Tibial nerve (tissue), 3 donors: ENCODE data around the gene DIP2C.

Source experiments
- POLR2A ChIP-seq, 2 donors: fragments of 450-650 bp; IDR thresholded peaks; one replicate each; pipeline ENCODE4 v1.6.1; 2017; ENCODE audit warnings: antibody characterized with exemption in 2 of 2, mild to moderate bottlenecking in 2 of 2, moderate library complexity in 2 of 2
- TF ChIP-seq, protein P1 (sequence below), 5 experiments: fragments of 200-600 bp in 3 of 5; fragments of 450-650 bp in 2 of 5; sonication (generic) in 3 of 5; IDR thresholded peaks; one replicate each; pipeline ENCODE4 v1.5.1; 2016 to 2019; ENCODE audit warnings: antibody characterized with exemption in 5 of 5, mild to moderate bottlenecking in 3 of 5, moderate library complexity in 2 of 5

DNA sequence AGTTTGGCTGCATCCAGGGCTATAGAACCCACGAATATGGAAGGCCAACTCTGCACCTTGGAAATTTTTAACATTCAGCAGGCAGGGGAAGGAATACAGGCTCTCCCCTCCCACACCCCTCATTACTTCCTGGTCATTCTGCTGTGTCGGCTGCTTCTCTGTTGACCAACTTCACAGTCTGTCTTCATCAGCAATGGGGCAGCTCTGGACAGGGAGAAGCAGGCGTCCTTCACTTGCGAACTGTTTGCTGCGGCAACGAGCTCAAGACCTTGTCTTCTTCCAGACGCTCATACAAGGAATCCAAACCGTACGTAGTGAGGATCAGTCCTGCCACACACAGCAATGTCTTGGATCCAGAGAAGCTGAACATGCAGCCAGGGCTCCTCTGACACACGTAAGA, 192.2 kb downstream of the DIP2C start:
- TF ChIP-seq, protein P1, sequence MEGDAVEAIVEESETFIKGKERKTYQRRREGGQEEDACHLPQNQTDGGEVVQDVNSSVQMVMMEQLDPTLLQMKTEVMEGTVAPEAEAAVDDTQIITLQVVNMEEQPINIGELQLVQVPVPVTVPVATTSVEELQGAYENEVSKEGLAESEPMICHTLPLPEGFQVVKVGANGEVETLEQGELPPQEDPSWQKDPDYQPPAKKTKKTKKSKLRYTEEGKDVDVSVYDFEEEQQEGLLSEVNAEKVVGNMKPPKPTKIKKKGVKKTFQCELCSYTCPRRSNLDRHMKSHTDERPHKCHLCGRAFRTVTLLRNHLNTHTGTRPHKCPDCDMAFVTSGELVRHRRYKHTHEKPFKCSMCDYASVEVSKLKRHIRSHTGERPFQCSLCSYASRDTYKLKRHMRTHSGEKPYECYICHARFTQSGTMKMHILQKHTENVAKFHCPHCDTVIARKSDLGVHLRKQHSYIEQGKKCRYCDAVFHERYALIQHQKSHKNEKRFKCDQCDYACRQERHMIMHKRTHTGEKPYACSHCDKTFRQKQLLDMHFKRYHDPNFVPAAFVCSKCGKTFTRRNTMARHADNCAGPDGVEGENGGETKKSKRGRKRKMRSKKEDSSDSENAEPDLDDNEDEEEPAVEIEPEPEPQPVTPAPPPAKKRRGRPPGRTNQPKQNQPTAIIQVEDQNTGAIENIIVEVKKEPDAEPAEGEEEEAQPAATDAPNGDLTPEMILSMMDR (IDR thresholded peaks at IDR 0.05), result no peak
- TF ChIP-seq POLR2A (IDR thresholded peaks at IDR 0.05), result no peak
